Activated T-cell treated with anti-CD3 and anti-CD28 coated beads, Interleukin-2, amount 50 U/mL, for 4 hours (primary cell): ENCODE results near the gene BMS1. TPM values are rescaled to one million over a fixed set of nuclear protein-coding genes. Genes with fewer than 3 reads are reported as not detected.
A peak's percentile ranks its signal among the peaks of the same experiment; 100 is the strongest.
"Not testable (repeated sequence)": the region's sequence is repeated elsewhere in the genome, so short reads cannot be mapped to it uniquely, and the experiment has no call there.

Experiments used
- ATAC-seq, 2 donors: fragments of 200-7000 bp; cut with Tn5 transposase; one replicate each; pipeline ENCODE4 v1.10.0; 2021
- DNase-seq: peaks from one replicate; pipeline ENCODE4 v3.0.0-alpha.2; 2020
- H3K27me3 Mint-ChIP-seq: one replicate; pipeline ENCODE4 v1.8.0; 2021; ENCODE audit warnings: low read depth, mixed read lengths
- H3K36me3 Mint-ChIP-seq: one replicate; pipeline ENCODE4 v1.8.0; 2022; ENCODE audit warnings: mixed read lengths; ENCODE audit not compliant: insufficient read depth
- H3K4me1 Mint-ChIP-seq: one replicate; pipeline ENCODE4 v1.8.0; 2021; ENCODE audit warnings: low read depth, mixed read lengths
- H3K4me3 Mint-ChIP-seq: one replicate; pipeline ENCODE4 v1.8.0; 2021; ENCODE audit warnings: mild to moderate bottlenecking, moderate library complexity, mixed read lengths
- H3K9me3 Mint-ChIP-seq: one replicate; pipeline ENCODE4 v1.8.0; 2021; ENCODE audit warnings: mixed read lengths
- total RNA-seq, 3 donors: library from RNA; stranded (reverse); gene quantifications; one replicate each; pipeline ENCODE4 v1.2.1, GENCODE V29; 2021

BMS1 gene
- total RNA-seq, 3 donors from 2014 or later: 57.3 to 64.4 (median 58.6) TPM

DNA sequence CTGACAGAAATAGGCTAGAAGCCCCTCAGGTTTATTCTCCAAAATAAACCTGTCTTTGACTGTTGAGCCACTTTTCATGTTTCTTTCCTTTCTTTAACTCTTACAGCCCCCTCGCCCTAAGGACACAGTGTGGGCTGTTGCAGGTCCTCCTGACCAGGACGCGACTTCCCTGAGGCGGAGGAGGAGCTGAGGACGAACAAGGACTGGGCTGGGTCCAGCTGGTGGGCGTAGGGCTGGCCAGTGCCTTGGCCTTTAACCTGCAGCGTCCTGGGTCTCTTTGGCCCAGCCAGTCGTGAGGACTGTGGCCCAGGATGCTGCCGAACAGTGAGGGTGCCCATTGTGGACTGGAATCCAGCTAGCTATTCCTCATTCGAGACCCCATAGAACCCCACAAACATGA, 13.4 kb upstream of the BMS1 start:
- Mint-ChIP-seq H3K4me3 (no peak overlapping the region), H3K9me3 (peaks cover 5% of the 10 kb centered on the region), H3K4me1 (no peaks in the 10 kb centered on the region), H3K36me3 (no peaks in the 10 kb centered on the region), H3K27me3 (peaks cover 28% of the 10 kb centered on the region)
- ATAC-seq: no peak
- DNase-seq: no peak

DNA sequence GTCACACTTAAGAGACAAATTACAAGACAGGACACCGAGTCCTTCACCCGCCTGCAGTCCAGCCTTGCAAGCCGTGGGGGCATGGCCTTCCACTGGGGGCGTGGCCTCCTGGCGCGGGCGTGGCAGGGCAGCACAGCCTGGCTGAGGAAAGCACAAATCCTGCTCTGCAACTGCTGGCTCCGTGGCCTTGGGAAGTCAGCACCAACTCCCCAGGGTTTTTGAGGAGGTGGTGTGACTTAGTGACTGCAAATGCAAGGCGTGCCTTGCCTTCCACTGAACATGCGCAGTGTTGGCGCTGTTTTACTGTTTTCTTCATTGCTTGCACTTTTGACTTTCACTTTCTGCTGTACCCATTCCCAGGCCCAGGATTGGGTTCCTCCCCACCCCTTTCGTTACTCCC, 12.9 kb upstream of the BMS1 start:
- Mint-ChIP-seq H3K9me3 (peaks cover 5% of the 10 kb centered on the region), H3K4me3 (no peak overlapping the region), H3K36me3 (no peaks in the 10 kb centered on the region), H3K27me3 (peaks cover 28% of the 10 kb centered on the region), H3K4me1 (no peaks in the 10 kb centered on the region)
- no peak for ATAC-seq
- DNase-seq: no peak

DNA sequence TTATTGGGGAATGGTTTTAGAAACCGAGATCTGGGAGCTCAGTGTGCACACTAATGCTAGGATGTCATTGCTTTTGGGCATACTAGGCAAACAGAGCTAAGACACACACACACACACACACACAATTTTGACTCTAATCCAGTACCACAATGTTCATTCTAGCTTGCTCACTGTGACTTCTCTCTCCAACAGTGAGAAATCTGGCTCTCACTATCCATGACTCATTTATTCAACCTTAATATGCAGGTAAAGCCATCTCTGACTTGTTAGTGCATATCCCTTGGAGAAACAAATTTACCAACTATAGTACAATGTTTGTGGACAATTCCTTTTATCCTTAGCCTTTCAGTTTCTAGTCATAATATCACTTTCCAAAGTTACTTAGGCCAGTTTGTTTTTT, 5.9 kb upstream of the BMS1 start:
- Mint-ChIP-seq H3K36me3 (no peaks in the 10 kb centered on the region), H3K27me3 (peaks cover 35% of the 10 kb centered on the region), H3K9me3 (no peaks in the 10 kb centered on the region), H3K4me3 (no peak overlapping the region), H3K4me1 (peaks cover 5% of the 10 kb centered on the region)
- ATAC-seq (no peak), DNase-seq (no peak)

DNA sequence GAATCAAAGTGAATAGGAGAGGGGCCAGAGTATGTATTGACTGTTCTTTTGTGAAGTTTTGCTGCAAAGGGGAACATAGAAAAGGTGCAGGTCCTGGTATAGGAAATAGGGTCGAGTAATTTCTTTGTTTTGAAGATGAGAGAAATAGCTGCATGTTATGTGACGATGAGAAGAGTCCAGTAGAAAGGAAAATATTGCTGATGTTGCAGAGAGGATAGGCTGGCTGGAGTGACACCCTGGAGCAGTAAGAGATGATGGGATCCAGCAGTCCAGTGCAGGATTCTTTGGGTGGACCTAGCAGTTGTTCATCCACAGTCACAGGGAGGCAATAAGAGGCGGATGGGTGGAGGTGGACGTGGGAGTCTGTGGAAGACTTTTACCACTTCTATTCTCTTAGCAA, 2.1 kb upstream of the BMS1 start:
- H3K9me3 Mint-ChIP-seq: no peaks in the 10 kb centered on the region
- no peak for ATAC-seq
- H3K4me3 Mint-ChIP-seq: peak overlapping the region; percentile 43
- no peak for DNase-seq
- peaks cover 21% of the 10 kb centered on the region for H3K27me3 Mint-ChIP-seq
- peaks cover 19% of the 10 kb centered on the region for H3K4me1 Mint-ChIP-seq
- H3K36me3 Mint-ChIP-seq: peaks cover 5% of the 10 kb centered on the region

DNA sequence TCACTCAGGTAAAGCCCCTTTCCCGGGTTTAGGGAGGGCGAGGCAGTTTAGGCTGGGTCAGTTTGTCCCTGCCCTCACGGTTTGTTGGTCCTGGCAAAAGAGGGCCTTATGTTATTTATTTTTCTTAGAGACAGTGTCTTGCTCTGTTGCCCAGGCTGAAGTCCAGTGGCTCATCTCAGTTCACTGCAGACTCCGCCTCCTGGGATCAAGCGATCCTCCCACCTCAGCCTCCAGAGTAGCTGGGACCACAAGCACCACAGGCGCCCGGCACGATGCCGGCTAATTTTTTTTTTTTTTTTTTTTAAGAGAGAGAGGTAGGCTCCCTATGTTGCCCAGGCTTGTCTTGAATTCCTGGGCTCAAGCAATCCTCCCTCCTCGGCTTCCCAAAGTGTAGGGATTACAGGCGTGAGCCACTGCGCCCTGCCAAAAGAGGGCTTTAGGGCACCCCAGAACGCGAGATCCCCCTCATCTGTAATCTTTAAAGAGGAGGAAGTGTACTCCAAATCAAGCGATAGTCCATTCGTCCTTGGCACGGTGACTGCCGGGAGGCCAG, 626 bp upstream of the BMS1 start:
- Mint-ChIP-seq H3K36me3 (peaks cover 14% of the 10 kb centered on the region), H3K4me1 (peaks cover 25% of the 10 kb centered on the region), H3K27me3 (peaks cover 6% of the 10 kb centered on the region), H3K9me3 (no peaks in the 10 kb centered on the region), H3K4me3 (peak overlapping the region; percentile 100)
- DNase-seq (no peak), ATAC-seq (no peak)

DNA sequence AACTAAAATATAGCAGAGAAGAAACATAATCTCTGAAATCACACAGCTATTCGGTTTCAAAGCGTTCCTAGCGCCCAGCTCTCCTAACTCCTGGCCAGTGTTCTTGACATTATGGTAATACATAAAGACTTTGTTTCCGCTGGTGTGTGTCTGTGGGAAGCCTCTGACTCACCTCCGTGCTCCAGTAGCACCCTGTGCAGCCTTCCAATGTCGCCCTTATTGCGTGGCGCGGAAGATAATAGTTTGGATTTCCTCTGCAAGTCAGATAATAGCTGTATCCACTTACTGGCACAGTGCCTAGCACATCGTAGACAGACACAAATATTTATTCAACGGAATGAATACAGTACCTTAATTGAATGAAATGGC, 570 bp downstream of the BMS1 start:
- Mint-ChIP-seq H3K27me3 (peaks cover 3% of the 10 kb centered on the region), H3K4me3 (peak overlapping the region; percentile 100), H3K36me3 (peaks cover 20% of the 10 kb centered on the region), H3K9me3 (no peaks in the 10 kb centered on the region), H3K4me1 (peaks cover 25% of the 10 kb centered on the region)
- ATAC-seq: peak in 1 of 2 donors; percentile 32
- DNase-seq: peak; percentile 27

DNA sequence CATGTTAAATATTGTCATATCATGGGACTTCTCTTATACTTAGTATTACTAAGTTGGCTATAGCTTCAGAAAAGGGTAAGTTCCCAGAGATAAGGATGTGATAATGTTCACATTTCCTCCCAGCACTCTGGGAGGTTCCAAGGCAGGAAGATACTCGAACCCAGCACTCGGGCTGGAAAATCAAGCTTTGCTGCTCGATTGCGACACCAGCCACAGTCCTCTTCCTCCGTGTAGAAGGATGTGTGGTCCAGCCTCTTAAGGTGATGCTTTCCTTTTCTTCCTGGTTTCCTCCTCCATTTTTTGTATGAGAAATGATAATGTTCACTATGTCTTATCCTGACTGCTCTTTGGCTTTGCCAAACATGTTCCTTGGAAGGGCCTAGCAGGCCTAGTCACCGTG, 3.2 kb downstream of the BMS1 start:
- no peak for ATAC-seq
- no peaks in the 10 kb centered on the region for H3K9me3 Mint-ChIP-seq

DNA sequence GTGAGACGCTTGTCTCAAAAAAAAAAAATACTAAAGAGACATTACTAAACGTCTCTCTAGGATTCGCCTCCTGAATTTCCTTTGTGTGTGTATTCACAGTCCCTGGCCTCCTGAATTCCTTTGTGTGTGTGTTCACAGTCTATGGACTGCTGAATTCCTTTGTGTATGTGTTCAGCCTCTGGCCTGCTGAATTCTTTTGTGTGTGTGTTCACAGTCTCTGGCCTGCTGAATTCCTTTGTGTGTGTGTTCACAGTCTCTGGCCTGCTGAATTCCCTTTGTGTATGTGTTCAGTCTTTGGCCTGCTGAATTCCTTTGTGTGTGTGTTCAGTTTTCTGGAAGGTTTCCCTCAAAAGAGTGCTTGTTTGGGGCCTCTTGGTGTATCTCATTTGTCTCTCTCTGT, 8.2 kb downstream of the BMS1 start:
- no peak for ATAC-seq
- Mint-ChIP-seq H3K27me3 (no peaks in the 10 kb centered on the region), H3K36me3 (peaks cover 62% of the 10 kb centered on the region), H3K9me3 (no peaks in the 10 kb centered on the region), H3K4me3 (no peak overlapping the region), H3K4me1 (peaks cover 6% of the 10 kb centered on the region)
- no peak for DNase-seq

More for the DNA sequence above, 3.2 kb downstream of the BMS1 start:
- DNase-seq: no peak
- H3K4me3 Mint-ChIP-seq: no peak overlapping the region
- no peaks in the 10 kb centered on the region for H3K27me3 Mint-ChIP-seq
- H3K36me3 Mint-ChIP-seq: peaks cover 27% of the 10 kb centered on the region
- peaks cover 22% of the 10 kb centered on the region for H3K4me1 Mint-ChIP-seq

DNA sequence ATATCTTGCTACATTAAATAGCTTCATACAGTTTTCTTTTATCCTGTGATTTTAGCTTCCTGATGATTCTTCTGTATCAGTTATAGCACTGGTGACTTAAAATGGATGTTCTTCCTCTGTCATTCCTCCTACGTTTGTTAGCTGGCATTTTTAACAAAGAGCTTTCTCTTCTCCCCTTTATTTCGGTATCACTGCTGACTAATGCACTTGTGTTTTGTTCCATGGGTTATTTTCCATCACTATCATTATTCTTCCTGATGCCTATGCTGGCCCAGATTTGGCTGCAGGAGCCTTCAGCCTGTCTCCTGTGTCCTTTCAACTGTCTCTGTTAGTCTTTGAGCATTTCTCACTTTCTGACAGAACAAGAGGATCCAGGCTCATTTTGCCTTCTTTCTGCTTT, 13.1 kb downstream of the BMS1 start:
- no peak overlapping the region for H3K4me3 Mint-ChIP-seq
- ATAC-seq (no peak), DNase-seq (no peak)
- no peaks in the 10 kb centered on the region for H3K27me3 Mint-ChIP-seq
- H3K4me1 Mint-ChIP-seq: peaks cover 9% of the 10 kb centered on the region
- peaks cover 81% of the 10 kb centered on the region for H3K36me3 Mint-ChIP-seq
- H3K9me3 Mint-ChIP-seq: no peaks in the 10 kb centered on the region

DNA sequence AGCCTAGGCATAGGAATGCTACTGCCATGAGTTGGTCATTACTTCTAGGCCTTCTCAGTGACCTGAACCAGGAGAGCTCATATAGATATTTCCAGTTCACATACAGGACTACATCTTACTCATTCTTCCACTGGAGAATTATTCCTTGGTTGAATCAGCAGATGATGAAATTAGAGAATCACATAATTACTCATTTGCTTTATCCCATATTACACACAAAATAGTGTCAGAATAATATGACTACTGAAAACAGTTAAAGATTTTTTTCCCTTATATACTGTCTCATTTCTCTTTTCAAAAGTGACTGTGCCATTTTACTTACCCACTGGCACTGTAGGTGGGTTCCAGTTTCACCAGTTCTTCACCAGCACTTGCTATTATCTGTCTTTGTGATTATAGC, 18.5 kb downstream of the BMS1 start:
- no peaks in the 10 kb centered on the region for H3K9me3 Mint-ChIP-seq
- H3K4me3 Mint-ChIP-seq: no peak overlapping the region
- no peak for DNase-seq
- ATAC-seq: peak; percentile 89 to 90
- H3K36me3 Mint-ChIP-seq: peaks cover 75% of the 10 kb centered on the region
- H3K27me3 Mint-ChIP-seq: no peaks in the 10 kb centered on the region
- peaks cover 24% of the 10 kb centered on the region for H3K4me1 Mint-ChIP-seq

DNA sequence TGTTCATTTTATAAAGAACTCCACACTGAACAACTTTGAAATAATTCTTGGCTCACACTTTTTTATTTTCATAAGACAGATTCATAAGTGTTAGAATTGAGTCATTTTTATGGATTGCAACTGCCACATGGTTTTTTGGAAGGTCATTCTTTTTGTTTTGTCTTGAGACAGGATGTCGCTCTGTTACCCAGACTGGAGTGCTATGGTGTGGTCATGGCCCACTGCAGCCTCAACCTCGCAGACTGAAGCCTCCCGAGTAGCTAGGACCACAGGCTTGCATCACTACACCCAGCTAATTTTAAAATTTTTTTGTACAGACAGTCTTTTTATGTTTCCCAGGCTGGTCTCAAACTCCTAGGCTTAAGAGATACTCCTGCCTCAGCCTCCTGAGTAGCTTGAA, 20.3 kb downstream of the BMS1 start:
- DNase-seq (no peak), ATAC-seq (no peak)
- Mint-ChIP-seq H3K4me3 (no peak overlapping the region), H3K4me1 (peaks cover 24% of the 10 kb centered on the region), H3K27me3 (no peaks in the 10 kb centered on the region), H3K36me3 (peaks cover 71% of the 10 kb centered on the region), H3K9me3 (no peaks in the 10 kb centered on the region)

DNA sequence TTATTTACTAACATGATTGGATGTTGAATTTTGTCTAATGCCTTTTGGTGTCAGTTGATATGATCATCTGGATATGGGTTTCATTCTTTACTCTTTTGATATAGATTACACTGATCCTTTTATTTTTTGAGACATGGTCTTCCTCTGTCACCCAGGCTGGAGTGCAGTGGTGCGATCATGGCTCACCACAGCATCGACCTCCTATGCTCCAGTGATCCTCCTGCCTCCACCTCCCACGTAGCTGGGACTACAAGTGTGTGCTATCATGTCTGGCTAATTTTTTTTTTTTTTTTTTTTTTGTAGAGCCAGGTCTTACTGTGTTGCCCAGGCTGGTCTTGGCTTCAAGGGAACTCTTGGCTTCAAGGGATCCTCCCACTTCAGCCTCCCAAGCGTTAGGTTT, 27.1 kb downstream of the BMS1 start:
- peaks cover 19% of the 10 kb centered on the region for H3K4me1 Mint-ChIP-seq
- H3K4me3 Mint-ChIP-seq: no peak overlapping the region

DNA sequence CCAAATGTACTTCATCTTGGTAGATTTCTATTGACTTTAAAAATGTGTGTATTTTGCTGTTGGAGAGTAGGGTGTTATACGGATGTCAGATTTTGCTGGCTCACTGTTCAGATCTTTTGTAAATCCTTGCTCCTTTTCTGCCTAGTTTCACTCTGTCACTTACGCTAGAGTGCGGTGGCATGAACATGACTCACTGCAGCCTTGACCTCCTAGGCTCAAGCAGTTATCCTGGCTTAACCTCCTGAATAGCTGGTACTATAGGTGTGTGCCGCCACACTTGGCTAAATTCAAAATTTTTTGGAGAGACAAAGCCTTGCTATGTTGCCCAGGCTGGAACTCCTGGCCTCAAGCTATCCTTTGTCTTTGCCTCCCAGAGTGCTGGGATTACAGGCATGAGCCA, 29.4 kb downstream of the BMS1 start:
- H3K36me3 Mint-ChIP-seq: peaks cover 76% of the 10 kb centered on the region
- no peak overlapping the region for H3K4me3 Mint-ChIP-seq
- DNase-seq (no peak), ATAC-seq (no peak)
- H3K27me3 Mint-ChIP-seq: no peaks in the 10 kb centered on the region
- H3K9me3 Mint-ChIP-seq: peaks cover 15% of the 10 kb centered on the region
- H3K4me1 Mint-ChIP-seq: peaks cover 19% of the 10 kb centered on the region

More for the DNA sequence above, 27.1 kb downstream of the BMS1 start:
- ATAC-seq (no peak), DNase-seq (no peak)
- peaks cover 15% of the 10 kb centered on the region for H3K9me3 Mint-ChIP-seq
- no peaks in the 10 kb centered on the region for H3K27me3 Mint-ChIP-seq
- H3K36me3 Mint-ChIP-seq: peaks cover 74% of the 10 kb centered on the region

DNA sequence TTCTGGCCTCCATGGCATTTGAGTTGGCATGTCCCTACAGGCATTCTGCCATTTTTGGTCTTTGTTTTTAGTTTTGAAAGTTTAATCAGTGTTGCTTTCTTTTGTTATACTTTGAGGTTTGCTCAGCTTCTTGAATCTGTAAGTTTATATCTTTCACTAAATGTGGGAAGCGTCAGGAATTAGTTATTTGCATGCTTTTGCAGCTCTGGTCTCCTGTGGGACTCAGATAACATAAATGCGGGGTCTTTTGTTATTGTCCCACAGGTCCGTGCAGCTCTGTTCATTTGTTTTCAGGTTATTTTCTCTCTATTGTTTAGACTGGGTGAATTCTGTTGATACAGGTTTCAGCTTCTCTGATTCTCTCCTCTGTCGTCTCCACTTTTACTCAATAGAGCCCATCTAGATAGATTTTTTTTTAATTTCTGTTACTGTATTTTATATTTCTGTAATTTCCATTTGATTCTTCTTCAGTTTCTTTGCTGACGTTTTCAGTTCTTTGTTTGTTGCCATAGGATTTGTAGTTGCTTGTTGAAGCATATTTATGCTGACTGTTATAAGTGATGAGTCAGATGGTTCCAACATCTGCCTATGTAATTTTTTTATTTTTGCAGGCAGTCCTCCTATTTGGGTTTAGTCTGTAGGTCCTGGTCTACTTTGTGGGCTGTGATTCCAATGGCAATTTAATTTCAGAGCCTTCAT, 31.5 kb downstream of the BMS1 start:
- Mint-ChIP-seq H3K9me3 (peaks cover 15% of the 10 kb centered on the region), H3K4me3 (peak overlapping the region; percentile 19), H3K4me1 (peaks cover 19% of the 10 kb centered on the region), H3K36me3 (peaks cover 82% of the 10 kb centered on the region)
- ATAC-seq, H3K27me3 Mint-ChIP-seq, DNase-seq: not testable (repeated sequence)

DNA sequence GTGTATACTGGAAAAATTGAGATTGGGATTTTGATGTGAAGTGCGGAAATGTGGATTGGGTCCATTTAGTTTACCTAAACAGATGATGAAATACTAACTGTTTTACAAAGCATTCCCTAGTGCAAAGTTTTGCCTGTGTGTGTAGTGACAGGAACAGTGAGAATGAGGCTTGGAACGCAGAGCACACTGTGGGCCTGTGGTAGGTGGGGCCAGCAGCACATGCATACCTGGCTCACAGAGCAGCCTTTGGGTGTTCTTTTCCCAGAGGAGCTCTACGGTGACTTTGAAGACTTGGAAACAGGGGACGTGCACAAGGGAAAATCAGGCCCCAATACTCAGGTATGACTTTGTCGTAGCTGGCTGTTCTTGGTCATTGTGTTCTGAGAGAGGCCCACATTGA, 33.7 kb downstream of the BMS1 start:
- H3K4me3 Mint-ChIP-seq, DNase-seq, ATAC-seq, H3K27me3 Mint-ChIP-seq: not testable (repeated sequence)
- Mint-ChIP-seq H3K9me3 (peaks cover 15% of the 10 kb centered on the region), H3K4me1 (peaks cover 17% of the 10 kb centered on the region), H3K36me3 (peaks cover 81% of the 10 kb centered on the region)
